Esophagus muscularis mucosa (tissue), 3 donors: Measurements from ENCODE around the gene SPTBN1.

Experiments used
- POLR2A ChIP-seq: fragments of 450-650 bp; IDR thresholded peaks from one replicate; pipeline ENCODE4 v1.6.1; 2017; ENCODE audit warnings: antibody characterized with exemption, moderate library complexity, mild to moderate bottlenecking, low read depth
- TF ChIP-seq, protein P1 (sequence below), 3 experiments: fragments of 200-600 bp in 2 of 3; fragments of 450-650 bp in 1 of 3; sonication (generic) in 2 of 3; IDR thresholded peaks; one replicate each; pipeline ENCODE4 v1.5.1; 2017 to 2019; ENCODE audit warnings: antibody characterized with exemption in 3 of 3, mild to moderate bottlenecking in 2 of 3, moderate library complexity in 1 of 3

DNA sequence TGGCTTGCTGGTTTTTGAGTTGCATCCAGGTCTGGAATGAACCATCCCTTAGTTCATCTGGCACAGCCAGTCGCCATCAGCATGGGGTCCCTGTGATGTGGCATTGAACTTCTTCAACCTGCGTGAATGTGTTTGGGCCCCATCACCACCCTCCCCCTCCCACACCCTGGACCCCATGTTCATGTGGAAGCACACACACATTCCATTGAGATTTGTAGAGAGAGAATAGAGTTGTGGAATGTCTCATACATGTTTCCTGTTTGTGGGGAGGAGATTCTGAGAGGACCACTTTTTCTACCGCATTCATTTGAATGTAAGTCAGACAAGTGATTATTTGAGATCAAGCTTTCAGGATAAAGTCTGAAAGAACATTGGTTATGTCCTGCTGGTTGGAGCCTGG is 149.7 kb downstream of the SPTBN1 start:
- TF ChIP-seq, protein P1, sequence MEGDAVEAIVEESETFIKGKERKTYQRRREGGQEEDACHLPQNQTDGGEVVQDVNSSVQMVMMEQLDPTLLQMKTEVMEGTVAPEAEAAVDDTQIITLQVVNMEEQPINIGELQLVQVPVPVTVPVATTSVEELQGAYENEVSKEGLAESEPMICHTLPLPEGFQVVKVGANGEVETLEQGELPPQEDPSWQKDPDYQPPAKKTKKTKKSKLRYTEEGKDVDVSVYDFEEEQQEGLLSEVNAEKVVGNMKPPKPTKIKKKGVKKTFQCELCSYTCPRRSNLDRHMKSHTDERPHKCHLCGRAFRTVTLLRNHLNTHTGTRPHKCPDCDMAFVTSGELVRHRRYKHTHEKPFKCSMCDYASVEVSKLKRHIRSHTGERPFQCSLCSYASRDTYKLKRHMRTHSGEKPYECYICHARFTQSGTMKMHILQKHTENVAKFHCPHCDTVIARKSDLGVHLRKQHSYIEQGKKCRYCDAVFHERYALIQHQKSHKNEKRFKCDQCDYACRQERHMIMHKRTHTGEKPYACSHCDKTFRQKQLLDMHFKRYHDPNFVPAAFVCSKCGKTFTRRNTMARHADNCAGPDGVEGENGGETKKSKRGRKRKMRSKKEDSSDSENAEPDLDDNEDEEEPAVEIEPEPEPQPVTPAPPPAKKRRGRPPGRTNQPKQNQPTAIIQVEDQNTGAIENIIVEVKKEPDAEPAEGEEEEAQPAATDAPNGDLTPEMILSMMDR (IDR thresholded peaks at IDR 0.05), result no peak
- no peak for TF ChIP-seq POLR2A
